WI38 (cell line): ENCODE measurements around the gene SLC25A39.
"Not testable (repeated sequence)": the region's sequence is repeated elsewhere in the genome, so short reads cannot be mapped to it uniquely, and the experiment has no call there.

Source experiments
- H3K4me3 ChIP-seq: 2 replicates; pipeline ENCODE4 v1.5.1; 2011; ENCODE audit warnings: low read depth, mild to moderate bottlenecking, control low read depth, low read length
- CTCF ChIP-seq: IDR thresholded peaks from 2 replicates; pipeline ENCODE4 v1.5.1; 2012; ENCODE audit warnings: low read depth, mild to moderate bottlenecking, control low read depth, low read length

Gene SLC25A39

GRCh38 chr17:44338702-44339101 lies 14.1 kb upstream of the SLC25A39 start:
- no peak overlapping the region for H3K4me3 ChIP-seq
- TF ChIP-seq CTCF = no peak

GRCh38 chr17:44335968-44336367 lies 11.3 kb upstream of the SLC25A39 start:
- no peak overlapping the region for H3K4me3 ChIP-seq
- TF ChIP-seq CTCF = no peak

DNA sequence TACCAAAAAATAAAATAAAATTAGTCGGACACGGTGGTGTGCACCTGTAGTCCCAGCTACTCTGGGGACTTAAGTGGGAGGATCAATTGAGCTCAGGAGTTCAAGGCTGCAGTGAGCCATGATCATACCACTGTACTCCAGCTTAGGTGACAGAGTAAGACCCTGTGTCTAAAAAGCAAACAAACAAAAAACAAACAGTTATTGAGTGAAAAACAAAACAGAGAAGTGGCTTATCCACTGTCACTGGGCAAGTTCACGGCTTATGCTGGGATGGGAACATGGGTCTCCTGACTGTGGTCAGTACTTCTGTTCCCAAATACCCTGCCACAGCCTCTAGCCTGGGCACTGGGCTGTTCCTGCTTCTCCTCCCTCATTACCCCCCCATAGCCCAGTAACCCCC lies 10.9 kb upstream of the SLC25A39 start:
- no peak for TF ChIP-seq CTCF

GRCh38 chr17:44334727-44335126 lies 10.1 kb upstream of the SLC25A39 start:
- H3K4me3 ChIP-seq = no peak overlapping the region
- no peak for TF ChIP-seq CTCF

More for the DNA sequence above, 10.9 kb upstream of the SLC25A39 start:
- no peak overlapping the region for H3K4me3 ChIP-seq

GRCh38 chr17:44334315-44334714 lies 9.7 kb upstream of the SLC25A39 start:
- no peak overlapping the region for H3K4me3 ChIP-seq
- TF ChIP-seq CTCF = no peak

DNA sequence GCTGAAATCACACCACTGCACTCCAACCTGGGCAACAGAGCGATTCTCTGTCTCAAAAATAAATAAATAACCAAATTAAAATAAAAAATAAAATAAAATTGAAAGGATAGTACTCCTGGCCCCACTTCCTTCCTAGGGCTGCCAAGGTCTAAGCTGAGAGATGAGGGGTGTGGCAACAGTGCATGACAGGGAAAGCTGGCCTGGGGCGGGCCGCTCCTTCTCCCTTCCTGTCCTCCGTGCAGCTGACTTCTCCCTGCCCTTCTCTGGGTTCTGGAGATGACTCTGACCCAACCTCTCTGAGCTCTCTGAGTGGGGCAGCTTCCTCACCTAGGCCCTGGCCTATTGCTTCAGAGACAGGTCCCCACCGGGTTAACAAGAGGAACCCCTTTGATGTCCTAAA lies 8.7 kb upstream of the SLC25A39 start:
- no peak for TF ChIP-seq CTCF

GRCh38 chr17:44331249-44331760 lies 6.7 kb upstream of the SLC25A39 start:
- TF ChIP-seq CTCF = peak; percentile 61; the same call in 1 of the 2 replicates
- H3K4me3 ChIP-seq = no peak overlapping the region

More for the DNA sequence above, 8.7 kb upstream of the SLC25A39 start:
- no peak overlapping the region for H3K4me3 ChIP-seq

- not testable (repeated sequence) for H3K4me3 ChIP-seq
Measured at GRCh38 chr17:44330263-44330662, 5.6 kb upstream of the SLC25A39 start.

GRCh38 chr17:44329516-44329915 lies 4.9 kb upstream of the SLC25A39 start:
- H3K4me3 ChIP-seq = not testable (repeated sequence)
